ENCODE measurements around the gene TRAK1.

Gene TRAK1

GRCh38 chr3:42130329-42131070, 39.3 kb downstream of the TRAK1 start:
- CTCF ChIA-PET = interaction anchor here (0.9 to 1.6 kb wide), 3 partner anchors 11 to 313 kb away, joined by 3 to 9 read pairs (median 3); no protein-coding TSS in a partner anchor
- Mint-ChIP-seq H3K4me3 (no peak overlapping the region), H3K36me3 (peaks cover under 1% of the 10 kb centered on the region), H3K4me1 (no peaks in the 10 kb centered on the region), H3K9me3 (no peaks in the 10 kb centered on the region), H3K27ac (no peak overlapping the region), H3K27me3 (no peaks in the 10 kb centered on the region)
- DNase-seq = no peak

DNA sequence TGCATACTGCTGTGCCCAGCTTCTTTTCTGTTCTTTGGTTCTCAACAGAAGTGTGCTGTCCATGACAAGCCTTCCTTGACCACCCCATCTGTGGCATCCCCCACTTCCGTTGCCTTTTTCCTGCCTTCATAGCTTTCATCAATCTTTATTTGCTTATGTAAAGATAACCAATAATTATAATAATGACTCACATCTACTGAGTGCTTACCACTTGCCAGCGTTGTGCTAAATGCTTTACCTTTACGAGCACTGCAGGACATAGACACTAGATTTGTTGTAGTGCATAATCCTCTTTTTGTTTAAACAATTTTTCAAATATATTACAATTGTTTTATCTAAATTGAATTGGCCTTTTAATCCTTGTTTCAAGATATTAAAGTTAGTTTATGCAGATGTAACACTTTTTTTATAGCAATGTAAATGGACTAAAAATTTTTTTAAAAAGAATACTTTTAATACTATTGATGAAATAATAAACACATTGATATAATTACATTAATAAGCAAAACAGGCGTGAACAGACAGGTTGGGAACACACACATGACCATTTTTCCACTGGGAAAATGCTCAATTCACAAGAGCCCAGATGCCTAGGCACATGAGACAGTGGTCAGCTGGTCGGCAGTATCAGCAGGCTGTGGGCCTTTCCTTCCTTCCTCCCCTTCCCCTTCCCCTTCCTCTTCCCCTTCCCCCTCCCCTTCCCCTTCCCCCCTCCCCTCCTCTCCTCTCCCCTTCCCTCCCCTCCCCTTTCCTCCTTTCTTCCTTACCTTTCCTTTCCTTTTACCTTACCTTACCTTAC, 42.5 kb downstream of the TRAK1 start:
- Mint-ChIP-seq H3K9me3 (no peaks in the 10 kb centered on the region), H3K27ac (no peak overlapping the region), H3K4me1 (no peaks in the 10 kb centered on the region), H3K27me3 (no peaks in the 10 kb centered on the region), H3K4me3 (no peak overlapping the region), H3K36me3 (peaks cover 3% of the 10 kb centered on the region)
- DNase-seq = no peak
- CTCF ChIA-PET = no interaction called here

GRCh38 chr3:42134867-42135464, 43.8 kb downstream of the TRAK1 start:
- Mint-ChIP-seq H3K27ac (no peak overlapping the region), H3K4me3 (no peak overlapping the region), H3K36me3 (peaks cover 3% of the 10 kb centered on the region), H3K4me1 (no peaks in the 10 kb centered on the region), H3K9me3 (no peaks in the 10 kb centered on the region), H3K27me3 (no peaks in the 10 kb centered on the region)
- CTCF ChIA-PET = interaction anchor here (0.8 to 1.1 kb wide), 3 partner anchors 9 to 56 kb away, joined by 3 read pairs; no protein-coding TSS in a partner anchor
- no peak for DNase-seq

DNA sequence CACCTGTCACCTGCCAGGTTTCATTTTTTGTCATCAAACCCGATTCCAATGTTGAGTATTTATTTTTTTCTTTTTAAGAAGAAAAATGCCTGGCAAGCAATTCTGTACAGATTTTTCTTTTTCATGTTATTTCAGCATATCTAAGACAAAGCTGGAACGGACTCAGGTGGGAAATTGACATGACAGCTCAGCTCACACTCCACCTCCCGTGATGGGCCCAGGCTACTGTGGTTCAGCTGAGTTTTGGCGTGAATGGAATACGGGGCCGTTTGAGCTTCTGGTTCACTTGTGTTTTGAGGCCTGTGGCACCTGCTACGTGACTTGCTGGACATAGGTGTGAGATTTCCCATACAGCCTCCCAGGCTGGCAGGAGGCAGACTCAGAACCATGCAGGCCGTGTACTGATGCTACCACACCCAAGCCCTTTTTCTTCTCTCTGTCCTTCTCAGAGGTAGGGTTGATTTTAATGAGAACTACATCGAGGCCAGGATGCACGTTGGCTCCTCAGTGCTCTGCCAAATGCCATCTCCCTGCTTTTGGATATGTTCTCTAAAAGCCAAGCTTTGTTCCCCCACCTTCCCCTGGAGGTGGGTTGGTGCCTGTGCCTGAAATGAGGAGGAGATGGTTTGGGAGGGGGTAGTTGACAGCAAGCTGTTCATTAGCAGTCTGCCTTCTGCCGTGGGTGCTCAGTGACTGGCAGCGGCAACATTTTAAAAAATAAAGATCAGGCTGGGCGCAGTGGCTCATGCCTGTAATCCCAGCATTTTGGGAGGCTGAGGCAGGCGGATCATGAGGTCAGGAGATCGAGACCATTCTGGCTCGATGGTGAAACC, 48.7 kb downstream of the TRAK1 start:
- no peaks in the 10 kb centered on the region for H3K27me3 Mint-ChIP-seq
- no peaks in the 10 kb centered on the region for H3K9me3 Mint-ChIP-seq
- CTCF ChIA-PET = no interaction called here
- H3K36me3 Mint-ChIP-seq = peaks cover 3% of the 10 kb centered on the region
- no peak overlapping the region for H3K4me3 Mint-ChIP-seq
- DNase-seq = no peak
- H3K4me1 Mint-ChIP-seq = no peaks in the 10 kb centered on the region
- no peak overlapping the region for H3K27ac Mint-ChIP-seq

DNA sequence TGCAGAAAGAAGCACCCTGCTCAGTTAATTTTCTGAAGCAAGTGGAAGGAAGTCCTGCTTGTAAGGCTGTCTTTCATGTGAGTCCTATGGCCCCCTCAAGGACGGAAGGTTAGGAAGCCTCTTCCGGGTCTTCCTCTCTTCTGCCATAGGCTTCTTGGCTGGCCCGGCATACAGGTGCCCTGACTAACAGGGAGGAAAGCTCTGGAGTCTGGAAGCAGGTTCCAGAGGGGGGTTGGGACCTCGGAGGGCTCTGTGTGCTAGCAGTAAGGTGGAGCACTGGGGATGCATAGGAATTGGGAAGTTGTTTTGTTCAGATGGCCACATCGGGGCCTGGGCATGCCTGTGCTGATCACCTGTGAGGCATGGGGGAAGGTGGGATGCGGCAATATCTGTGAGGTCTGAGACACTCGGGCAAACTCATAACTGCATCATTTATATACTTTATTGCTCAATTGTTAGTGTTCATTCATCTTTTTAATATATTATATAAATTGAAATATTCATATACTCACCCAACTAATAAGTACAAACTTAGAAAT, 49.6 kb downstream of the TRAK1 start:
- CTCF ChIA-PET = no interaction called here
- Mint-ChIP-seq H3K27ac (no peak overlapping the region), H3K27me3 (no peaks in the 10 kb centered on the region)

GRCh38 chr3:42143440-42143839, 52.3 kb downstream of the TRAK1 start:
- no peak overlapping the region for H3K27ac Mint-ChIP-seq
- CTCF ChIA-PET = interaction anchor here (0.7 kb wide), 1 partner anchor 8 kb away, joined by 3 read pairs; no protein-coding TSS in a partner anchor
- H3K4me1 Mint-ChIP-seq = peaks cover 6% of the 10 kb centered on the region
- H3K9me3 Mint-ChIP-seq = no peaks in the 10 kb centered on the region
- no peaks in the 10 kb centered on the region for H3K36me3 Mint-ChIP-seq
- DNase-seq = no peak
- no peak overlapping the region for H3K4me3 Mint-ChIP-seq
- H3K27me3 Mint-ChIP-seq = no peaks in the 10 kb centered on the region

More for the DNA sequence above, 49.6 kb downstream of the TRAK1 start:
- Mint-ChIP-seq H3K4me1 (no peaks in the 10 kb centered on the region), H3K36me3 (peaks cover under 1% of the 10 kb centered on the region), H3K4me3 (no peak overlapping the region), H3K9me3 (no peaks in the 10 kb centered on the region)
- no peak for DNase-seq

DNA sequence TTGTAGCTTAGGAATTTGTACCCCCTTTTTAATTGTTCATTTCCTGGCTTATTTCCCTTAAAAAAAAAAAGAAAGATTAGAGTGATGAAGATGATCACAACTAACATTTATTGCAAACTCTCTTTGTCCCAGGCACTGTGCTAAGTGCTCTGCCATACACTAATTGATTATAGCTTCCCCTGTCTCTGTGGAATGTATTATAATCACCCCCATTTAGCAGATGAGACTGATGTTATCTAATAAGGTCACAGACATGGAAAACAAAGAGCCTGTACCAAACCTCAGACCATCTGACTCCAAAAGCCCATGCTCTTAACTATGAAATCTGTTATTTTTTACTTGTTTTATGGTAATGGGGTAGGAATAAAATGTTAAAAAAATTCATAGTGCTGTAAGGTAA, 53.1 kb downstream of the TRAK1 start:
- Mint-ChIP-seq H3K36me3 (no peaks in the 10 kb centered on the region), H3K9me3 (no peaks in the 10 kb centered on the region), H3K4me1 (peaks cover 14% of the 10 kb centered on the region), H3K27ac (no peak overlapping the region), H3K4me3 (no peak overlapping the region), H3K27me3 (no peaks in the 10 kb centered on the region)
- DNase-seq = no peak
- CTCF ChIA-PET = interaction anchor here (0.7 kb wide), 1 partner anchor 9 kb away, joined by 3 read pairs; no protein-coding TSS in a partner anchor

DNA sequence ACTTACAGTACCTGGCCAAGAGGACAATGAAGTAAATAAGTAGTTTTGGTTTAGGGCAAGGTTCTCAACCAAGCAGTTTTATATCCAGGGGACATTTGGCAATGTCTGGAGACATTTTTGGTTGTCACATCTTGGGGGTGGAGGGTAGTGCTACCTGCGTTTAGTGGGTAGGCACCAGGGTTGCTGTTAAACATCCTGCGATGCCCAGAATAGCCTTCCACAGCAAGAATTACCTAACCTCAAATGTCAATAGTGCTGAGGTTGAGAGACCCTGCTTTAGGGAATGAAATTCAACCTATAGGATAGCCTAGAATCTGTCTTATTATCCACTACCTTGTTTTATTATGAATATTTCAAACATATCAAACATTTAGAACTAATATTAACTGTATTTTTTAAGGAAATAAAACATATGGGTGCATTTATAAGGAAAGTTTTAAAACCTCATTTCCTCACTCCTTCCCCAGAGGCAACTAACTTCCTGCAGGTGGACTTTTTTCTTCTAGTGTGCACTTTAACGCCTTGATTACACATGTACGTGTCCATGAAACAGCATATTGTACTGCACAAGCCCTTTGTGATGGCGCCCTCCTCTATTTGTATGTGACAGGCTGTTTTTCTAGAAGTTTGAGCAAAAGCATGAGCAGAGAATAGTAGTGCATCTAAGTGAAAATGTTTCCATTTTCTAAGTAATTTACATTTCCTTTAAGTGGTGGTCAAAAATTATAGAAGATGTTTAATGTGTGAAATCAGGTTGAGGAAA, 57.1 kb downstream of the TRAK1 start:
- H3K4me3 Mint-ChIP-seq = no peak overlapping the region
- CTCF ChIA-PET = no interaction called here
- H3K4me1 Mint-ChIP-seq = peaks cover 19% of the 10 kb centered on the region
- H3K27me3 Mint-ChIP-seq = no peaks in the 10 kb centered on the region
- H3K36me3 Mint-ChIP-seq = no peaks in the 10 kb centered on the region
- no peak for DNase-seq
- H3K27ac Mint-ChIP-seq = peak overlapping the region; percentile 4
- H3K9me3 Mint-ChIP-seq = no peaks in the 10 kb centered on the region

DNA sequence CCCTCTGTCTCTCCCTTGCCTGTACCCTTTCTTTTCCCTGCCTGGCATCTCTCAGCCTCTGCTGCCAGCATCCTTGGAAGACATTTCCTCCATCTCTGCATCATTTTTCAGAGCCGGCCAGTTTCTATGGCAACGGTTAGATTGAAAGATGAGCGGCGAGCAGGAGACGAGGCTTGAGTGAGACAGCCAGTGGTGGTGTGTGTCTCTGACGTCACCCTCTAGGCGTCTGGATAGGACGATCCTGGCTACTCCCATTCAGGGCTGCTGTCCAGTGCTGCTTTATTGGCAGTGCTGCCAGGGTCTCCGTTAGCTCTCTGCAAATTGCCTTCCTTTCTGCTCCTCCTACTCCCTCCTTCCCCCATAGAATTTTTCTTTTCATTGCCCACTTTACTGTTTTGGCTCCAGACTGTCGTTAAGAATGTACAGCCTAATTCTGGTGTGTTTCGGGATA, 57.9 kb downstream of the TRAK1 start:
- Mint-ChIP-seq H3K4me1 (peaks cover 19% of the 10 kb centered on the region), H3K9me3 (no peaks in the 10 kb centered on the region), H3K27me3 (no peaks in the 10 kb centered on the region), H3K36me3 (no peaks in the 10 kb centered on the region), H3K4me3 (no peak overlapping the region), H3K27ac (no peak overlapping the region)
- CTCF ChIA-PET = no interaction called here
- no peak for DNase-seq

DNA sequence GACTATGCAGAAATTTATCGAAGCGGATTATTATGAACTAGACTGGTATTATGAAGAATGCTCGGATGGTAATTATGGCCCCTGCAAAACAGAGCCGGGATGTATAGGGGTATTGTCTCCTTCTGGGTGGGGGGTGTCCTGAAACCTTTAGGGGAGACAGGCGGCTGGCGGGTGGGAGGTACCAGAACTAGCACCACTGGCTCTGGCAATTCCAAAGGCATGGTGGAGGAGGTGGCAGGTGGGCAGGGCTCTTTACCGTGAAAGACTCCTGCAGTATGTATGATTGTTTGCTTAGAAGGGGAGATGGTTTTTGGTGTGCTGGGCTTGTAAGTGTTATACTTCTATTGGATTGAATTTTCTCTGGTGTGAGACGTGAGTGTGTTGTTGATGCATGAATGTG, 58.4 kb downstream of the TRAK1 start:
- no peak for DNase-seq
- Mint-ChIP-seq H3K4me1 (peaks cover 19% of the 10 kb centered on the region), H3K4me3 (no peak overlapping the region), H3K9me3 (no peaks in the 10 kb centered on the region), H3K36me3 (no peaks in the 10 kb centered on the region), H3K27me3 (no peaks in the 10 kb centered on the region), H3K27ac (no peak overlapping the region)
- CTCF ChIA-PET = no interaction called here

- no peaks in the 10 kb centered on the region for H3K9me3 Mint-ChIP-seq
- H3K27me3 Mint-ChIP-seq = no peaks in the 10 kb centered on the region
- no peak overlapping the region for H3K27ac Mint-ChIP-seq
- H3K36me3 Mint-ChIP-seq = no peaks in the 10 kb centered on the region
- H3K4me3 Mint-ChIP-seq = no peak overlapping the region
- CTCF ChIA-PET = no interaction called here
- DNase-seq = no peak
- H3K4me1 Mint-ChIP-seq = peaks cover 19% of the 10 kb centered on the region
Observed at GRCh38 chr3:42149975-42150374, 58.8 kb downstream of the TRAK1 start.

GRCh38 chr3:42151596-42152168, 60.5 kb downstream of the TRAK1 start:
- Mint-ChIP-seq H3K4me3 (no peak overlapping the region), H3K36me3 (no peaks in the 10 kb centered on the region), H3K9me3 (no peaks in the 10 kb centered on the region), H3K27ac (no peak overlapping the region), H3K27me3 (peaks cover 3% of the 10 kb centered on the region), H3K4me1 (peaks cover 19% of the 10 kb centered on the region)
- no peak for DNase-seq
- CTCF ChIA-PET = interaction anchor here (1.2 kb wide), 1 partner anchor 39 kb away, joined by 3 read pairs; no protein-coding TSS in a partner anchor

GRCh38 chr3:42152193-42152592, 61.0 kb downstream of the TRAK1 start:
- Mint-ChIP-seq H3K27ac (no peak overlapping the region), H3K27me3 (peaks cover 3% of the 10 kb centered on the region)

More at GRCh38 chr3:42152193-42152592, 61.0 kb downstream of the TRAK1 start:
- no peak for DNase-seq
- no peaks in the 10 kb centered on the region for H3K9me3 Mint-ChIP-seq
- no peak overlapping the region for H3K4me3 Mint-ChIP-seq
- CTCF ChIA-PET = no interaction called here
- H3K36me3 Mint-ChIP-seq = no peaks in the 10 kb centered on the region
- peaks cover 19% of the 10 kb centered on the region for H3K4me1 Mint-ChIP-seq

All from activated naive CD4-positive, alpha-beta T cell treated with anti-CD3 and anti-CD28 coated beads, Interleukin-2, amount 10 ng/mL, durations not matched to agents 7 days and 5 days (primary cell).